GM12892 (cell line): ENCODE results near the gene TCOF1.

Experiments used
- POLR2A ChIP-seq: IDR thresholded peaks from 2 replicates; pipeline ENCODE4 v1.6.1; 2011; ENCODE audit warnings: low read depth, low read length, control low read depth
- POLR2AphosphoS5 ChIP-seq: IDR thresholded peaks from 2 replicates; pipeline ENCODE4 v1.6.1; 2011; ENCODE audit warnings: low read depth, low read length, control low read depth
- TAF1 ChIP-seq: IDR thresholded peaks from 2 replicates; pipeline ENCODE4 v1.6.1; 2011; ENCODE audit warnings: low read depth, mild to moderate bottlenecking, control low read depth, low read length, borderline replicate concordance

DNA sequence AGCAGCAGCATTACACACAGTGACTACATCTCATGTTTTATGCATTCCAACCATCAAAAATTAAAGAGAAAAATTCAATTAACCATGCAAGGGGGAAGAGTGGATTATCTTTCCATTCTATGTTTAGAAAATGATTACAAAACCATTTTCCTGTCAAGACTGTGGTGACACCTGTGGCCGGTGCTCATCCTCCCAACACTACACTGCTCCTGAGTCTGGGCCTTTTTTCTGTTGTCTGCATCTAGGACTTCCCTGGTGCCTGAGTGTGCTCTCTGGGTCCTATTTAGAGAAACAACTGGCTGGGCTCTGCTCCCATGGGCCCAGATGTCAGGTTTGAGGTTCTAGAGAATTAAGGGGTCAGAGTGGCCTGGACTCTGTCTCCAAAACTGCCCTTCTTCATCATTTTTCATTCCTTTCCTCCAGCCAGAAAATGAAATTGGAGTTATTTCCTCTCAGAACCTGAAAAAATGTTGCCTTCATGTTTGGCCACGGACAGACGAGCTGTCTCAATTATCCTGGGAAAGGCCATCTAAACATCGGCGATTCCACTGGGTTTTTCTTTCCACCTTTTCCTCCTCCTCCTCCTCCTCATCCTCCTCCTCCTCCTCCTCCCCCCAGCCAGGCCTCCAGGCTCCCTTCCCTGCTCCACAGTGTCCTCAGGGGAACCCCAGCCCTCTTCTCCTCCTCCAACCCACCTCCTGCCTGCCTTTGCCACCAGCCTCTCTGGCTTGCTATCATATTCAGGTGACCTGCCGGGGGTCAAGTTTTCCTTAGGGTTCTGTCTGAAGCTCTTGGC, 43.4 kb upstream of the TCOF1 start:
- TF ChIP-seq POLR2A (no peak), TAF1 (no peak), POLR2AphosphoS5 (no peak)
